Lung (tissue), 12 donors: ENCODE results near the gene PABPC3. TPM values are rescaled to one million over a fixed set of nuclear protein-coding genes. Genes with fewer than 3 reads are reported as not detected.

Source experiments
- ATAC-seq: fragments of 200-7000 bp; cut with Tn5 transposase; one replicate; pipeline ENCODE4 v1.9.1; 2020; ENCODE audit warnings: moderate number of reproducible peaks; ENCODE audit not compliant: insufficient read depth, low FRiP score
- DNase-seq, 3 donors: peaks; one replicate each; pipeline ENCODE4 v3.0.0-alpha.2; 2013 to 2017
- H3K27ac ChIP-seq, 2 donors: one replicate each; pipeline ENCODE4 v1.5.1; 2013; ENCODE audit warnings: mild to moderate bottlenecking in 2 of 2, moderate library complexity in 2 of 2, control low read depth in 1 of 2, inconsistent platforms in 1 of 2, low read depth in 1 of 2, low read length in 1 of 2
- H3K27me3 ChIP-seq, 3 donors: one replicate each; pipeline ENCODE4 v1.5.1; 2013; ENCODE audit warnings: low read length in 2 of 3; ENCODE audit not compliant: control insufficient read depth in 3 of 3, insufficient read depth in 3 of 3
- H3K36me3 ChIP-seq, 4 donors: one replicate each; pipeline ENCODE4 v1.5.1; 2013; ENCODE audit warnings: low read length in 4 of 4, mild to moderate bottlenecking in 1 of 4, moderate library complexity in 1 of 4; ENCODE audit not compliant: control insufficient read depth in 4 of 4, insufficient read depth in 4 of 4
- H3K4me1 ChIP-seq, 5 donors: one replicate each; pipeline ENCODE4 v1.5.1; 2013; ENCODE audit warnings: low read length in 5 of 5, mild to moderate bottlenecking in 2 of 5, moderate library complexity in 1 of 5; ENCODE audit not compliant: control insufficient read depth in 5 of 5, insufficient read depth in 5 of 5
- H3K4me3 ChIP-seq: one replicate; pipeline ENCODE4 v1.5.1; 2013; ENCODE audit warnings: mild to moderate bottlenecking, control low read depth, moderate library complexity
- H3K9ac ChIP-seq, 2 donors: one replicate each; pipeline ENCODE4 v1.5.1; 2013; ENCODE audit warnings: low read length in 2 of 2, control low read depth in 1 of 2; ENCODE audit not compliant: insufficient read depth in 1 of 2
- H3K9me3 ChIP-seq, 4 donors: one replicate each; pipeline ENCODE4 v1.5.1; 2013; ENCODE audit warnings: low read length in 3 of 4, mild to moderate bottlenecking in 1 of 4, moderate library complexity in 1 of 4; ENCODE audit not compliant: control insufficient read depth in 4 of 4, insufficient read depth in 3 of 4
- WGBS, 2 donors: extraction: QIAGEN DNeasy Blood & Tissue Kit; methylation state at CpG; one replicate each; pipeline ENCODE4 v1.1.7; 2013; 5-methylcytosine and 5-hydroxymethylcytosine counted together
- polyA plus RNA-seq, 2 donors: library from polyadenylated mRNA; stranded (reverse); fragments of 200-250 nt; gene quantifications; one replicate each; pipeline ENCODE4 v1.2.1, GENCODE V29; 2013
- total RNA-seq, 2 donors: library from RNA; depleted of rRNA in 1 of 2; stranded (reverse); fragments of >200 nt in 1 of 2; gene quantifications; one replicate each; pipeline ENCODE4 v1.2.1, GENCODE V29; 2014 to 2021
- TF ChIP-seq, protein P1 (sequence below): IDR thresholded peaks from 2 replicates; pipeline ENCODE4 v1.5.1; 2012; ENCODE audit warnings: mild to moderate bottlenecking; ENCODE audit errors: control extremely low read depth, extremely low read depth
- donor health status: control.
- donor health status: control.
- donor health status: Bipolar disorder and iron deficiency.
- donor health status: healthy.
- donor health status: DM: yes; HTN: yes; CAD: no.

PABPC3 gene
- total and polyA plus RNA-seq, 4 donors = 0.02 to 0.51 (median 0.14) TPM

DNA sequence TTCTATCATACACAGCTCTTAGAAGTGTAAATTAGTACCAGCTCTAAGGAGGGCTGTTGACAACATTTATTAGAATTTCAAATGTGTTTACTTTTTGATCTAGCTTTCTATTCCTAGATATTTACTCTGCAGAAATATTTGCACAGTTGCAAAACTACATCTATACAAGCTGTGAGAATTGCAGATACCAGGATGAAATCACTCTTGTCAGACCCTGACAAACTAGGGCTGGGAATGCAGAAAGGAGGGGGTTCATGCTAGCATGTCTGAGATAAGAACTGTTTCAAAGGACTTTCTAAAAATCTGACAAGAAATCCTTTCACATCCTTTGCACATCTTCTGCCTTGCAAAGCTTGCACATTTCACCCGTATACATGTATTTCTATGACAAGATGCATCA is 11.8 kb upstream of the PABPC3 start:
- Histone ChIP-seq H3K9ac (no peak overlapping the region), H3K27ac (no peak overlapping the region), H3K27me3 (peaks cover 0 to 2% (median 0%) of the 10 kb centered on the region in 3 donors), H3K4me3 (no peak overlapping the region), H3K9me3 (no peaks in the 10 kb centered on the region), H3K36me3 (no peaks in the 10 kb centered on the region), H3K4me1 (no peaks in the 10 kb centered on the region)
- TF ChIP-seq, protein P1, sequence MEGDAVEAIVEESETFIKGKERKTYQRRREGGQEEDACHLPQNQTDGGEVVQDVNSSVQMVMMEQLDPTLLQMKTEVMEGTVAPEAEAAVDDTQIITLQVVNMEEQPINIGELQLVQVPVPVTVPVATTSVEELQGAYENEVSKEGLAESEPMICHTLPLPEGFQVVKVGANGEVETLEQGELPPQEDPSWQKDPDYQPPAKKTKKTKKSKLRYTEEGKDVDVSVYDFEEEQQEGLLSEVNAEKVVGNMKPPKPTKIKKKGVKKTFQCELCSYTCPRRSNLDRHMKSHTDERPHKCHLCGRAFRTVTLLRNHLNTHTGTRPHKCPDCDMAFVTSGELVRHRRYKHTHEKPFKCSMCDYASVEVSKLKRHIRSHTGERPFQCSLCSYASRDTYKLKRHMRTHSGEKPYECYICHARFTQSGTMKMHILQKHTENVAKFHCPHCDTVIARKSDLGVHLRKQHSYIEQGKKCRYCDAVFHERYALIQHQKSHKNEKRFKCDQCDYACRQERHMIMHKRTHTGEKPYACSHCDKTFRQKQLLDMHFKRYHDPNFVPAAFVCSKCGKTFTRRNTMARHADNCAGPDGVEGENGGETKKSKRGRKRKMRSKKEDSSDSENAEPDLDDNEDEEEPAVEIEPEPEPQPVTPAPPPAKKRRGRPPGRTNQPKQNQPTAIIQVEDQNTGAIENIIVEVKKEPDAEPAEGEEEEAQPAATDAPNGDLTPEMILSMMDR = no peak
- no peak for DNase-seq
- 67 to 88% methylated on average over 1 of the region's 1 CpG for WGBS, 2 donors
- ATAC-seq = no peak

DNA sequence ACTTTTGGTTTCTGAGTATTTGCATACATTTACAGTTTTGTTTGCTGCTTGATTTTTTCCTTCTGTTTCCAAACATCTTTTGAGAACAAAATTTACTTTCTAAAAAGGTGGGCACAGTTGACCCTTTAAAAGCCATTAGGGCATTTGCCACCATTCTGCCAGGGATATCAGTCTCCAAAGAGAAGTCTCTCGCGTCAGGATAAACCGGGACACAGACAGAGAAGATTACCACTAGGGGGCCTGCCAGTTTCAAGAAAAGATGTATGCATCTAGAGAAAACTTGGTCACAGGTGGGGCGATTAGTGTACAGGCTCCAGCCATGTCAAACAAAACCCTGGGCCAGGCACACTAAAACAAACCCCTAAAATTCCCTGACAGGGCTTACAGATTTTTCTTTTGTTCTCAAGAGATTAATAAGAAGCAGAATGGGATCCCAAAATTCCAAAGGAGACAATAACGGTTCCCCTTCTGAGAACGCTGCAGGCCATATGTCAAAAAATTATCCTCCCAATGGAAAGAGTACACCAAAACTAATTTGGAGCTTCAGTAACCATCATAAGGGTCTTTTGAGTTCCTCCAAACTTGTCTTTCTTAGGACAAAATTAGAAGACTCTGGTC is 10.7 kb upstream of the PABPC3 start:
- TF ChIP-seq, protein P1 = peak; percentile 2
- no peak for ATAC-seq
- WGBS, 2 donors = 52 to 61% methylated on average over 6 of the region's 6 CpGs

DNA sequence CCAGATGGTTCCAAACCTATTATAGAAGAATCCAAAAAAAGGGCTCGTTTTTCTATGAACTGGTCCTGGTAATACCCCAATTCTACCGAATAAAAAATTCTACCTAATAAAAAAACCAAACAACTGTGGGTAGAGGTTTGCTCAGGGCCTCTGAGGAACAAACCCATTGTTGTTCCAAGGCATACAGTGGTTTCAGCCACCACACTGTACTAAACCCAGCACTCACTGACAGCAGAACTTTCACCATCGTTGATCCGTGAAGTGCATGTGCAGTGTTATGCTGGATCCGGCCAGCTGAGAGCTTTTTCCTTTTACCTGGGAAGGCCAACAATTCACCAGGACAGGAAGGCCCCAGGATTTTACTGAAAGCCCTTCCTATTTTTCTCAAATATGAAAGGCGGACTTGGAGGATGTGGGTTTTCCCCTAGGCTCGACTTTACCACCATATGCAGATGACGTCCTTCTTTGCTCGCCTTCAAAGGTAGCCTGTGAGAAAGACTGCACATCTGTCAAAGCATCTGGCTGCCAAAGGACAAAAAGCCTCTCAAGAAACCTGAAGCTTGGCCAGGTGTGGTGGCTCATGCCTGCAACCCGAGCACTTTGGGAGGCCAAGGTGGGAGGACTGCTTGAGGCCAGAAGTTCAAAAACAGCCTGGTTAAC is 7.2 kb upstream of the PABPC3 start:
- no peak for ATAC-seq
- no peak for DNase-seq
- Histone ChIP-seq H3K4me3 (no peak overlapping the region), H3K9me3 (no peaks in the 10 kb centered on the region), H3K27me3 (peaks cover 0 to 3% (median 0%) of the 10 kb centered on the region in 3 donors), H3K27ac (no peak overlapping the region), H3K4me1 (no peaks in the 10 kb centered on the region), H3K36me3 (no peaks in the 10 kb centered on the region), H3K9ac (no peak overlapping the region)
- TF ChIP-seq, protein P1 = no peak
- 76 to 81% methylated on average over 10 of the region's 10 CpGs for WGBS, 2 donors

More for the DNA sequence above, 10.7 kb upstream of the PABPC3 start:
- Histone ChIP-seq H3K4me1 (no peaks in the 10 kb centered on the region), H3K27ac (no peak overlapping the region), H3K27me3 (peaks cover 0 to 2% (median 0%) of the 10 kb centered on the region in 3 donors), H3K36me3 (no peaks in the 10 kb centered on the region), H3K4me3 (no peak overlapping the region), H3K9me3 (no peaks in the 10 kb centered on the region), H3K9ac (no peak overlapping the region)
- peak in 2 of 3 donors; percentile 39 to 40 for DNase-seq
